ENCODE results near the gene ETDB. TPM values are rescaled to one million over a fixed set of nuclear protein-coding genes. Genes with fewer than 3 reads are reported as not detected.

ETDB gene
- total and polyA plus RNA-seq, 2 of the 4 experiments (the other 2 are of a cell fraction), result not detected

GRCh38 chrX:135094726-135095125 lies 25.6 kb downstream of the ETDB start:
- Histone ChIP-seq H2BK120ac (ENCODE audit: low read depth, low read length) (no peak overlapping the region), H4K20me1 (ENCODE audit: insufficient read depth, low read length) (no peaks in the 10 kb centered on the region), H3K9me3 (ENCODE audit: control insufficient read depth, insufficient read depth, low read length) (no peaks in the 10 kb centered on the region), H2BK5ac (ENCODE audit: low read depth, low read length, poor library complexity, severe bottlenecking) (no peak overlapping the region), H3K18ac (ENCODE audit: low read depth, low read length) (no peak overlapping the region), H4K91ac (ENCODE audit: insufficient read depth, low read depth, low read length) (no peak overlapping the region), H4K5ac (ENCODE audit: low read depth, low read length) (no peak overlapping the region), H3K36me3 (ENCODE audit: control insufficient read depth, insufficient read depth, low read length) (no peaks in the 10 kb centered on the region), H2AK9ac (replicated peaks; ENCODE audit: low read depth, low read length, poor library complexity) (no peak overlapping the region), H3K79me1 (ENCODE audit: low read depth in 1 of 2, low read length in 2 of 2) (no peaks in the 10 kb centered on the region), H3K27me3 (ENCODE audit: control insufficient read depth, insufficient read depth, low read length) (peaks cover 9% of the 10 kb centered on the region), H3K4me3 (ENCODE audit: insufficient read depth, low read depth, low read length) (no peak overlapping the region), H3K14ac (replicated peaks; ENCODE audit: low read depth, low read length) (no peak overlapping the region), H2AFZ (replicated peaks; ENCODE audit: low read length, poor library complexity) (no peak overlapping the region), H2AK5ac (ENCODE audit: low read depth, low read length) (no peak overlapping the region), H3K4me1 (ENCODE audit: control insufficient read depth, insufficient read depth, low read length) (no peaks in the 10 kb centered on the region), H3K56ac (ENCODE audit: extremely low read depth, insufficient read depth, low read length) (no peak overlapping the region), H3K4me2 (ENCODE audit: low read depth, low read length) (no peak overlapping the region), H2BK15ac (ENCODE audit: low read depth, low read length) (no peak overlapping the region), H3K9ac (ENCODE audit: low read depth, low read length) (no peak overlapping the region), H4K8ac (ENCODE audit: low read depth in 2 of 2, low read length in 2 of 2) (no peak overlapping the region), H3K27ac (ENCODE audit: insufficient read depth, low read length) (no peak overlapping the region), H3K9me1 (ENCODE audit: insufficient read depth, low read length) (no peaks in the 10 kb centered on the region), H2BK20ac (ENCODE audit: low read depth, low read length) (no peak overlapping the region), H3K4ac (ENCODE audit: low read depth, low read length) (no peak overlapping the region), H3K23ac (ENCODE audit: low read depth, low read length) (no peak overlapping the region)
- no TSS peak for BruUV-seq (replicated peaks)
- ChIA-PET CTCF (interaction anchor here (0.6 kb wide), 1 partner anchor 725 kb away, joined by 3 read pairs; no protein-coding TSS in a partner anchor), POLR2A (ENCODE audit: unreplicated experiment) (no interaction called here)
- TF ChIP-seq MAFK (IDR thresholded peaks at IDR 0.05; ENCODE audit: low read depth, low read length) (no peak), POLR2A (IDR thresholded peaks at IDR 0.05; ENCODE audit: low read depth, low read length) (no peak), RAD21 (IDR thresholded peaks at IDR 0.05; ENCODE audit: low read length) (no peak), ELK1 (IDR thresholded peaks at IDR 0.05; ENCODE audit: borderline replicate concordance, low read depth, low read length) (no peak), MXI1 (IDR thresholded peaks at IDR 0.05; ENCODE audit: borderline replicate concordance, low read depth, low read length) (no peak), BHLHE40 (IDR thresholded peaks at IDR 0.05; ENCODE audit: low read depth, low read length) (no peak), SMC3 (IDR thresholded peaks at IDR 0.05; ENCODE audit: low read depth, low read length) (no peak)
- WGBS, 2 experiments (ENCODE audit: extremely low coverage in 2 of 2, insufficient read length in 1 of 2), result 0% methylated on average over 1 of the region's 6 CpGs; no CpG with 5 or more reads in 1 of the 2 experiments
- no peak for DNase-seq
- dilution Hi-C loops (cut with HindIII; ENCODE audit: low sequenced_read_pairs, unreplicated experiment) (no loop called here), intact Hi-C loops (cut with micrococcal nuclease) (no loop called here), in situ Hi-C loops (cut with MboI; ENCODE audit: low sequenced_read_pairs) (no loop called here)
- ATAC-seq (ENCODE audit: low read depth), result no peak

Measured in IMR-90 (cell line).